Left lung (tissue), 10 donors: ENCODE data around the gene ARAF. TPM values are rescaled to one million over a fixed set of nuclear protein-coding genes. Genes with fewer than 3 reads are reported as not detected.

ENCODE experiments used
- ATAC-seq: fragments of 200-7000 bp; cut with Tn5 transposase; one replicate; pipeline ENCODE4 v1.9.1; 2020; ENCODE audit warnings: moderate library complexity
- DNase-seq, 4 donors: peaks; one replicate each; pipeline ENCODE4 v3.0.0-alpha.2; 2013 to 2020
- H3K27ac ChIP-seq, 2 donors: fragments of 200-600 bp; sonication (generic) in 1 of 2; one replicate each; pipeline versions ENCODE4 v1.5.0 to v1.8.0; 2020 to 2021
- H3K27me3 ChIP-seq, 2 donors: fragments of 200-600 bp; sonication (generic) in 1 of 2; one replicate each; pipeline versions ENCODE4 v1.5.0 to v1.8.0; 2020 to 2021
- H3K36me3 ChIP-seq, 2 donors: fragments of 200-600 bp; sonication (generic) in 1 of 2; one replicate each; pipeline versions ENCODE4 v1.5.0 to v1.8.0; 2020 to 2021
- H3K4me1 ChIP-seq, 2 donors: fragments of 200-600 bp; one replicate each; pipeline ENCODE4 v1.8.0; 2021
- H3K4me3 ChIP-seq, 2 donors: fragments of 200-600 bp; sonication (generic) in 1 of 2; one replicate each; pipeline versions ENCODE4 v1.5.0 to v1.8.0; 2020 to 2021; ENCODE audit warnings: mild to moderate bottlenecking in 1 of 2
- H3K9me3 ChIP-seq, 2 donors: fragments of 200-600 bp; sonication (generic) in 1 of 2; one replicate each; pipeline versions ENCODE4 v1.5.0 to v1.8.0; 2020 to 2021
- CTCF ChIP-seq, 2 donors: fragments of 200-600 bp; sonication (generic) in 1 of 2; IDR thresholded peaks; one replicate each; pipeline versions ENCODE4 v1.5.0 to v1.8.0; 2021; ENCODE audit warnings: antibody characterized with exemption in 2 of 2
- intact Hi-C, 2 donors: fragments of 100-400 bp; cut with DNase I; formaldehyde crosslinking; loops; one replicate each; pipeline versions ENCODE4 v1.11.2 to v1.14.2; 2022
- polyA plus RNA-seq, 6 donors: library from polyadenylated mRNA; unstranded; fragments of 120-200 nt; gene quantifications; one replicate each; pipeline ENCODE4 v1.2.1, GENCODE V29; 2013; ENCODE audit not compliant: insufficient read length in 6 of 6
- total RNA-seq, 2 donors: library from RNA; stranded (reverse); fragmentation: NEBNext Ultra II Directional; extraction: Animal tissue kit (Norgen Biotek cat#: 25700); gene quantifications; one replicate each; pipeline ENCODE4 v1.2.1, GENCODE V29; 2021
- donor health status: DM: no; HTN: yes; CAD: no.
- donor health status: DM: no; HTN: no; CAD: no.

ARAF gene
- total and polyA plus RNA-seq, 8 donors = 47.5 to 93.1 (median 54.4) TPM

GRCh38 chrX:47586043-47586787, 25.2 kb downstream of the ARAF start:
- Histone ChIP-seq H3K9me3 (no peaks in the 10 kb centered on the region), H3K27ac (no peak overlapping the region), H3K36me3 (peaks cover 0 to 19% of the 10 kb centered on the region in 2 donors), H3K27me3 (no peaks in the 10 kb centered on the region), H3K4me3 (no peak overlapping the region), H3K4me1 (peaks cover 0 to 17% of the 10 kb centered on the region in 2 donors)
- intact Hi-C loops = no loop called here
- TF ChIP-seq CTCF (IDR thresholded peaks at IDR 0.05) = no peak
- DNase-seq = no peak
- no peak for ATAC-seq

GRCh38 chrX:47587091-47587891, 26.3 kb downstream of the ARAF start:
- ATAC-seq (no peak), DNase-seq (no peak)
- no peaks in the 10 kb centered on the region for H3K9me3 ChIP-seq
- peaks cover 0 to 9% of the 10 kb centered on the region in 2 donors for H3K4me1 ChIP-seq
- TF ChIP-seq CTCF (IDR thresholded peaks at IDR 0.05) = no peak
- no peak overlapping the region for H3K4me3 ChIP-seq
- no peak overlapping the region for H3K27ac ChIP-seq
- H3K36me3 ChIP-seq = peaks cover 0 to 19% of the 10 kb centered on the region in 2 donors
- H3K27me3 ChIP-seq = no peaks in the 10 kb centered on the region
- intact Hi-C loops = no loop called here

- Histone ChIP-seq H3K36me3 (peaks cover 0 to 19% of the 10 kb centered on the region in 2 donors), H3K9me3 (no peaks in the 10 kb centered on the region), H3K4me1 (peaks cover 0 to 9% of the 10 kb centered on the region in 2 donors), H3K27ac (no peak overlapping the region), H3K4me3 (no peak overlapping the region), H3K27me3 (no peaks in the 10 kb centered on the region)
- TF ChIP-seq CTCF (IDR thresholded peaks at IDR 0.05) = no peak
- intact Hi-C loops = no loop called here
- ATAC-seq (no peak), DNase-seq (no peak)
Measured at GRCh38 chrX:47587906-47588735, 27.1 kb downstream of the ARAF start.

- no peaks in the 10 kb centered on the region for H3K27me3 ChIP-seq
- intact Hi-C loops = no loop called here
- ATAC-seq (no peak), DNase-seq (no peak)
- no peaks in the 10 kb centered on the region for H3K4me1 ChIP-seq
- no peak for TF ChIP-seq CTCF (IDR thresholded peaks at IDR 0.05)
- H3K9me3 ChIP-seq = no peaks in the 10 kb centered on the region
- H3K36me3 ChIP-seq = peaks cover 0 to 6% of the 10 kb centered on the region in 2 donors
- H3K4me3 ChIP-seq = no peak overlapping the region
- no peak overlapping the region for H3K27ac ChIP-seq
Measured at GRCh38 chrX:47590984-47591383, 30.0 kb downstream of the ARAF start.
